ENCODE measurements around the gene TENT5C.

The TENT5C gene

DNA sequence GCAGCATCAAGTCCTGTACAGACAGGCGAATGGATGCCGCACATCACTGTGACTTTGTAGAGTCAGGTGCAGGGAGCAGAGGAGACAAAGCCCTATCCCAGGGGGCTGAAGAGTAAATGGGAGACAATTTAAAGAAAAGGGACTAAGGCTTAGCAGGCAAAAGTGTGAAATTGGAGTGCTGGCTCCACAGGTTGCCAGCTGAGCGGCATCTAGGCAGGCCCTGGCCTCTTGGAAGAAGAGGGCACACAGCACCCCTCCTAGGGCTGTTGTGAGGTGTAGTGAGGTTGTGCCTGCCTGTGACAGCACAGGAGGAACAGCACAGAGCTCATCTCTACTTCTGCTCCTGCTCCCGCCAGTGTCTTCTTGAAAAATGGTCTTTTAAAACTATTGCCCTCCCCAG lies 47.3 kb downstream of the TENT5C start:
- Histone ChIP-seq H3K4me2 (ENCODE audit: low read depth, low read length, poor library complexity, severe bottlenecking) (peak overlapping the region; percentile 77), H3K79me2 (ENCODE audit: insufficient read depth, low read length) (no peaks in the 10 kb centered on the region), H4K20me1 (ENCODE audit: insufficient read depth, low read length, poor library complexity, severe bottlenecking) (no peaks in the 10 kb centered on the region), H3F3A (ENCODE audit: low read depth) (no peaks in the 10 kb centered on the region), H2AFZ (ENCODE audit: low read length) (no peak overlapping the region), H3K4me1 (ENCODE audit: insufficient read depth, low read length, poor library complexity, severe bottlenecking) (peaks cover 65% of the 10 kb centered on the region), H3K4me3 (ENCODE audit: low read length, poor library complexity, severe bottlenecking) (no peak overlapping the region), H3K27me3 (ENCODE audit: insufficient read depth, low read length, poor library complexity, severe bottlenecking) (no peaks in the 10 kb centered on the region), H3K9me2 (replicated peaks; ENCODE audit: low read depth, low read length) (no peaks in the 10 kb centered on the region), H3K36me3 (ENCODE audit: insufficient read depth, low read length) (no peaks in the 10 kb centered on the region), H3K9ac (ENCODE audit: low read depth, low read length, poor library complexity, severe bottlenecking) (no peak overlapping the region), H3K9me3 (ENCODE audit: insufficient read depth, low read depth, low read length) (no peaks in the 10 kb centered on the region)
- TF ChIP-seq, protein P1, sequence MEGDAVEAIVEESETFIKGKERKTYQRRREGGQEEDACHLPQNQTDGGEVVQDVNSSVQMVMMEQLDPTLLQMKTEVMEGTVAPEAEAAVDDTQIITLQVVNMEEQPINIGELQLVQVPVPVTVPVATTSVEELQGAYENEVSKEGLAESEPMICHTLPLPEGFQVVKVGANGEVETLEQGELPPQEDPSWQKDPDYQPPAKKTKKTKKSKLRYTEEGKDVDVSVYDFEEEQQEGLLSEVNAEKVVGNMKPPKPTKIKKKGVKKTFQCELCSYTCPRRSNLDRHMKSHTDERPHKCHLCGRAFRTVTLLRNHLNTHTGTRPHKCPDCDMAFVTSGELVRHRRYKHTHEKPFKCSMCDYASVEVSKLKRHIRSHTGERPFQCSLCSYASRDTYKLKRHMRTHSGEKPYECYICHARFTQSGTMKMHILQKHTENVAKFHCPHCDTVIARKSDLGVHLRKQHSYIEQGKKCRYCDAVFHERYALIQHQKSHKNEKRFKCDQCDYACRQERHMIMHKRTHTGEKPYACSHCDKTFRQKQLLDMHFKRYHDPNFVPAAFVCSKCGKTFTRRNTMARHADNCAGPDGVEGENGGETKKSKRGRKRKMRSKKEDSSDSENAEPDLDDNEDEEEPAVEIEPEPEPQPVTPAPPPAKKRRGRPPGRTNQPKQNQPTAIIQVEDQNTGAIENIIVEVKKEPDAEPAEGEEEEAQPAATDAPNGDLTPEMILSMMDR (conservative IDR thresholded peaks at IDR 0.05; ENCODE audit: low read length), result no peak
- TF ChIP-seq EZH2phosphoT487 (IDR thresholded peaks at IDR 0.05; ENCODE audit: borderline replicate concordance), result no peak

DNA sequence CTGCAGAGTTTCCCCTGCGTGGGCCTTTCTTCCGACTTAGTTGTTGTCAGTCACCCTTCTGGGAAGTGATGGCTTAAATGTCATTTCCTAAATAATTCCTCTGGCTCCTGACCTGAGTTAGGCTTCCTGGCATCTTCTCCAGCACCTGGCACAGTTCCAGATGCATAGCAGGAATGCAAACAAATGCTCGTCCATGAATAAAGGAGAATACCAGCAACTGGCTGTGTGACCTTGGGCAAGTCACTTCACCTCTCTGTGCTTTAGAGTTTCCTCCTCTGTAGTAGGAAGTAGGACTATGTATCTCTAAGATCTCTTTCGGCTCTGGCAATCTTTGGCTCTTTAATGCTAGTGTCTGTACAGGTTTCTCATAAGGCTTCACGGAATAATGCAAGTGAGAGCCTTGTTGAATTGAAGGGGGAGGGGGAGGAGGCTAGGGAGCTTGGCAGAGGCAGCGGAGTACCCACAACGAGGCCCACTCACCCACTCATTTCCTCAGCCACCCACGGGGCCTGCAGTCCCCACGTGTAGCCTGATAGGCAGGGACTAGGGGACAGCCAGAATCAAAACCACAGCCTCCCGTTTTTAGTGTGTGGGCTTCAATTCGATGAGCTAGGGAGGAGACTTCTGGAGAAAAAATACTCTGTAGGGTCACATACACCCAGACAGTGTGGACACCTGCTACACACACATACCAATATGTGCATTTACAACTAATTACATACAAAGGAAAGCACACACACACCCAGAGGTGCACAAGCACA lies 48.1 kb downstream of the TENT5C start:
- no peaks in the 10 kb centered on the region for H3K27me3 ChIP-seq (ENCODE audit: insufficient read depth, low read length, poor library complexity, severe bottlenecking)
- peak overlapping the region; percentile 23 for H3K9ac ChIP-seq (ENCODE audit: low read depth, low read length, poor library complexity, severe bottlenecking)
- peak overlapping the region; percentile 50 for H3K4me3 ChIP-seq (ENCODE audit: low read length, poor library complexity, severe bottlenecking)
- no peaks in the 10 kb centered on the region for H3F3A ChIP-seq (ENCODE audit: low read depth)
- no peak for TF ChIP-seq EZH2phosphoT487 (IDR thresholded peaks at IDR 0.05; ENCODE audit: borderline replicate concordance)
- TF ChIP-seq, protein P1 (conservative IDR thresholded peaks at IDR 0.05; ENCODE audit: low read length), result no peak
- H2AFZ ChIP-seq (ENCODE audit: low read length), result no peak overlapping the region
- no peaks in the 10 kb centered on the region for H3K79me2 ChIP-seq (ENCODE audit: insufficient read depth, low read length)
- H3K9me2 ChIP-seq (replicated peaks; ENCODE audit: low read depth, low read length), result no peaks in the 10 kb centered on the region
- peaks cover 71% of the 10 kb centered on the region for H3K4me1 ChIP-seq (ENCODE audit: insufficient read depth, low read length, poor library complexity, severe bottlenecking)
- H3K4me2 ChIP-seq (ENCODE audit: low read depth, low read length, poor library complexity, severe bottlenecking), result peak overlapping the region; percentile 77
- no peaks in the 10 kb centered on the region for H4K20me1 ChIP-seq (ENCODE audit: insufficient read depth, low read length, poor library complexity, severe bottlenecking)
- H3K9me3 ChIP-seq (ENCODE audit: insufficient read depth, low read depth, low read length), result no peaks in the 10 kb centered on the region
- H3K36me3 ChIP-seq (ENCODE audit: insufficient read depth, low read length), result no peaks in the 10 kb centered on the region

- no peaks in the 10 kb centered on the region for H3K9me3 ChIP-seq (ENCODE audit: insufficient read depth, low read depth, low read length)
- H4K20me1 ChIP-seq (ENCODE audit: insufficient read depth, low read length, poor library complexity, severe bottlenecking), result no peaks in the 10 kb centered on the region
- no peaks in the 10 kb centered on the region for H3K9me2 ChIP-seq (replicated peaks; ENCODE audit: low read depth, low read length)
- H2AFZ ChIP-seq (ENCODE audit: low read length), result no peak overlapping the region
- H3K79me2 ChIP-seq (ENCODE audit: insufficient read depth, low read length), result no peaks in the 10 kb centered on the region
- peaks cover 73% of the 10 kb centered on the region for H3K4me1 ChIP-seq (ENCODE audit: insufficient read depth, low read length, poor library complexity, severe bottlenecking)
- H3K36me3 ChIP-seq (ENCODE audit: insufficient read depth, low read length), result no peaks in the 10 kb centered on the region
- peak overlapping the region; percentile 77 for H3K4me2 ChIP-seq (ENCODE audit: low read depth, low read length, poor library complexity, severe bottlenecking)
- H3K4me3 ChIP-seq (ENCODE audit: low read length, poor library complexity, severe bottlenecking), result peak overlapping the region; percentile 50
- H3F3A ChIP-seq (ENCODE audit: low read depth), result no peaks in the 10 kb centered on the region
- peak overlapping the region; percentile 23 for H3K9ac ChIP-seq (ENCODE audit: low read depth, low read length, poor library complexity, severe bottlenecking)
- no peaks in the 10 kb centered on the region for H3K27me3 ChIP-seq (ENCODE audit: insufficient read depth, low read length, poor library complexity, severe bottlenecking)
- TF ChIP-seq, protein P1 (conservative IDR thresholded peaks at IDR 0.05; ENCODE audit: low read length), result no peak
- no peak for TF ChIP-seq EZH2phosphoT487 (IDR thresholded peaks at IDR 0.05; ENCODE audit: borderline replicate concordance)
Measured at GRCh38 chr1:117654493-117655219, 48.8 kb downstream of the TENT5C start.
